HG03159 (cell line): ENCODE data around the gene CNTFR.
"Not testable (repeated sequence)": the region's sequence is repeated elsewhere in the genome, so short reads cannot be mapped to it uniquely, and the experiment has no call there.

ENCODE experiments used
- ATAC-seq: cut with Tn5 transposase; IDR thresholded peaks from one replicate; pipeline ENCODE4 v1.9.1; 2021; ENCODE audit warnings: mild to moderate bottlenecking, moderate library complexity; ENCODE audit not compliant: unreplicated experiment

Gene CNTFR

DNA sequence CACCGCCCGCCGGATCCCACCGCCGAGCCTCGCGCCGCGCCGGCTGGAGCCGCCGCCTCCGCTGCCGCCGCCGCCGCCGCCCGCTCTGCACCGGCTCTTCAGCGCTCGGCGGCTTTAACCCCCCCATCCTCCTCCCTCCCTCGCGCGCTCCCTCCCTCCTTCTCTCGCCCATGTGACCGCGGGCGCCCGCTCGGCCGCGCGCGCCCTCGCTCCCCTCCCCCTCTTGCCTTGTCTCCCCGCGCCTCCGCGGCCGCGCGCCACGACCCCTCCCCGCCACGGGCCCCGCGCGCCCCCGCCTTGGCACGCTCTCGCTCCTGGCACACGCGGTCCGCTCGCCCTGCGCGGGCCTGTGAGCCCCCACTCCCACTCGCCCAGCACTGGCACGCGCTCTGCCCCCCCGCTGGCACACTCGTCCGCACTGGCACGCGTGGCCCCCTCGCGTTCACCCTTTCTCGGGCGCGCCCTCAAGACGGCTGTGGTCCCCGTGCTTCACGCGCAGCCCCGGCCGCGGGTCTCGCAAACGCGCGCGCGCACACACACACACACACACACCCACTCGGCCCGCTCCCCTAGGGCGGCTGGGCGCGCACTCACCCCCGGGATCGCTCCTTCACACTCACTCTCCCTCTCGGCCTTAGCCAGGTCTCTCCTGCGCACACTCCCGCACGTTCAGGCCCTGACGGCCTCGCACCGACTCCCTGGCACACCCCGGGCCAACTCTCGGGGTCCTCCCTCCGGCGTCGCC lies at the start of gene CNTFR:
Gene CNTFR (minus strand): TSS at position 89 of the 745 bp plus-strand sequence. CDS start 20,743 bp downstream, outside the sequence.
- ATAC-seq, result no peak

DNA sequence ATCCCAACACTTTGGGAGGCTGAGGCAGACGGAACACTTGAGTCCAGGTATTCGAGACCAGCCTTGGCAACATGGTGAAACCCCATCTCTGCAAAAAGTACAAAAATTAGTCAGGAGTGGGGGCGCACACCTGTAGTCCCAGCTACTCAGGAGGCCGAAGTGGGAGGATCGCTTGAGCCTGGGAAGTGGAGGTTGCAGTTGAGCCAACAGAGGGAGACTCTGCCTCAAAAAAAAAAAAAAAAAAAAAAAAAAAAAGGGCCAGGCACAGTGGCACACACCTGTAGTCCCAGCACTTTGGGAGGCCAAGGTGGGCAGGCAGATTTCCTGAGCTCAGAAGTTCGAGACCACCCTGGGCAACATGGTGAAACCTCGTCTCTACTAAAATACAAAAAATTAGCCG lies 49.8 kb upstream of the CNTFR start:
- not testable (repeated sequence) for ATAC-seq

DNA sequence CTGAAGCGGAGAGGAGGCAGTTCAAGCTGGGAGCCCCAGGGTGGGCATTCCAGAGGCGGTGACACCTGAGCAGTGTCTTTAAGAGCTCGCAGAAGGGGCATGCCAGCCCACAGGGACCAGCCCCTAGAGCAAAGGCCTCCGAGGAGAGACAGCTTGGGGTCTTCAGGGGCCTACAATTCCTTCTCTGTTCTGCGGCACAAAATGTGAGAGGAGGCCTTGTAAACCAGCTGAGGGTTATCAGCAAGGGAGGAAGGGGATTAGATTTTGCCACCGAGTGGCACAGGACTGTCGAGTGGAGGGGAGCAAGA lies 48.6 kb upstream of the CNTFR start:
- ATAC-seq, result no peak

DNA sequence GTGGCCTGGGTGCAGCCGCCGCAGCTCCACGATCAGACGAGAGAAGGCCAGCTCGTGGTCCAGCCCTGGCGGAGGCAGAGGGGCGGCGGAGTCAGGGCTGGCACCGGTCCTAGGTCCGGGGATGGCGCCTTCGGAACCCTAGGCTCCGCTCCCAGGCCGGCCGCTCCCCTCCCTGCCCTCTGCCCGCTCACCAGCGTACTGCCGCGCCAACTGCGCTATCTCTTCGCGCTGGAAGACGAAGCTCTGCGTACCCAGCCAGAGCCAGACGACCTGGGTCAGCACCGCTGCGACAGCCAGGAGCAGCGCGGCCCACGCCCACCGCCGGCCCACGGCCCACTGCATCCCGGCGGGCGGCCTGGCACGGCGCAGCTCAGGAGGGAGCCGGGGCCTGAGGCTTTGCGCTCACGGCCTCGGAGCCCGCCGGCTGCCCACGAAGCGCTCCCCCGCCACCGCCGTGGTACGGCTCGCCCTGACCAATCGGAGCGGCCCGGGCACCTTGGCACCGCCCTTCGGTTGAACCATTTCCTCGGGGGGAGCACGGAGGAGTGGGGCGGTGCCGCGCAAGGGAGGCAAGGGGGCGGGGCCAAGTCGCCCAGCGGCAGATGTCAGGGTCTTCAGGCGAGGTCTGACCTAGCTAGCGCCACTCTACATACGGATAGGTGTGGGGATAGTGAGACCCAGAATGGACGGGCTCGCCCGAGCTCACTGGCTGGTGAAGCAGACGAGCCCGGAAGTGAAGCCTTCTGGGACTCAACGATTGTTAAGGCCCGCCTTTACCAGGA lies 48.0 kb upstream of the CNTFR start, which contains the start of gene SIGMAR1:
Gene SIGMAR1 (minus strand): TSS at position 432 of the 782 bp plus-strand sequence. CDS start 90 bp downstream, at position 342.
- ATAC-seq, result peak; percentile 75

- no peak for ATAC-seq
Measured at GRCh38 chr9:34636791-34637355, 47.3 kb upstream of the CNTFR start.

DNA sequence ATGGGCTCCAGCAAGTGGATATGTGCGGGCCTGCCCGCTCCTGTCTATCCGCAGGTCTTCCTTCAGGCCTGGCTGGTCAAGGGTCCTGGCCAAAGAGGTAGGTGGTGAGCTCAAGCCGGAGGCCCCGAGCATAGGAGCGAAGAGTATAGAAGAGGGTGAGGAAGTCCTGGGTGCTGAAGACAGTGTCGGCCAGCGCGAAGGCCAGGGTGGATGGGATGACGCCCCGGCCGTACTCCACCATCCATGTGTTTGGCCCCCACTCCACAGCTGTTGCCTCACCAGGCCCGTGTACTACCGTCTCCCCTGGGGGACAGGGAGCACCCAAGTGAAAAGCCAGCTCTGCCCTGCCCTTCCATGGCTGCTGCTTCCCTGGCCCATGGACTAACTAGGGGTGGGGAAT lies 46.0 kb upstream of the CNTFR start:
- ATAC-seq, result no peak

GRCh38 chr9:34634551-34635248 lies 45.2 kb upstream of the CNTFR start:
- no peak for ATAC-seq

DNA sequence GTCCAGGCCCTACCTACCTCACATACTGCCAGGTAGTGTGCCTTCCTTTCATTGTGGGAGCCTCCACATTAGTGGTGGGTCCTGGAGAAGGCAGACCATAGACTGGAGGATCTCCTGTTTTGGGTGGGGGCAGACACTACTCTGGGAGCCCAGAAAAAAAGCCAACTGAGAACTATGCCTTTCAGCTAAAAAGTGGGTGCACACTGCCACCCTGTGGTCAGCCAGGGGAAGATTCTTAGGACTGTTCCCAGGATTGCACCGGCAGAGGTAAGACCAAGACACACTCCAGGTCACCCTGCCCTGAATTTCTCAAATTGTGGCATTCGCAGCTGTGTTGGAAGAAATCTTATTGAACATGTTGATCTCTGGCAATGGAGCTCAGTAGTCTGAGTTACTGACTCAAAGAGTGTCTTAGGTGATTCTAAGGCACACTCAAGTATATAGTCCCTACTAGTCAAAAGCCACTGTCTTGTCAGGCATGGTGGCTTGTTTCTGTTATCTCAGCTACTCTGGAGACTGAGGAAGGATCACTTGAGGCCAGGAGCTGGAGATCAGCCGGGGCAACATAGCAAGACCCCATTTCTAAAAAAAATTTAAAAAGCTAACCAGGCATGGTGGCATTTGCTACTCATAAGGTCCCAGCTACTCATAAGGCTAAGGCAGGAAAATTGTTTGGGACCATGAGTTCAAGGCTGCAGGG lies 44.5 kb upstream of the CNTFR start:
- ATAC-seq, result no peak

DNA sequence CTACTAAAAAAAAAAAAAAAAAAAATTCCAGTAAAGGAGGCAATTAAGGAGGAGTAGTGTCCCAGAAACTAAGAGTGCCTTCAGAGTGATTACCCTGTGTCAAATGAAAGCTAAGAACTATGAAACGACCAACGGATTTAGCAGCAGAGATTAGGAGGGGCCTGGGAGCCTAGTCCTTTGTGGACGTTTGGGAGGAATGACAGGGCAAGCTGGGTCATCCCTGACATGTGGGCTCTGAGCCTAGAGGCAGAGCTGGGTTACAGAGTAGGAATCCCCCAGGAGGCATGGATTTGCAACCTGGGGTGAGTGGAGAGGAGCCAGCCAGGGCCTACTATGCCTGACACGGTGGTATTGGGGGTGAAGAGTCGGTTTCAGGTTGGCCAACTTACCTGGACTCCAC lies 43.6 kb upstream of the CNTFR start:
- no peak for ATAC-seq

DNA sequence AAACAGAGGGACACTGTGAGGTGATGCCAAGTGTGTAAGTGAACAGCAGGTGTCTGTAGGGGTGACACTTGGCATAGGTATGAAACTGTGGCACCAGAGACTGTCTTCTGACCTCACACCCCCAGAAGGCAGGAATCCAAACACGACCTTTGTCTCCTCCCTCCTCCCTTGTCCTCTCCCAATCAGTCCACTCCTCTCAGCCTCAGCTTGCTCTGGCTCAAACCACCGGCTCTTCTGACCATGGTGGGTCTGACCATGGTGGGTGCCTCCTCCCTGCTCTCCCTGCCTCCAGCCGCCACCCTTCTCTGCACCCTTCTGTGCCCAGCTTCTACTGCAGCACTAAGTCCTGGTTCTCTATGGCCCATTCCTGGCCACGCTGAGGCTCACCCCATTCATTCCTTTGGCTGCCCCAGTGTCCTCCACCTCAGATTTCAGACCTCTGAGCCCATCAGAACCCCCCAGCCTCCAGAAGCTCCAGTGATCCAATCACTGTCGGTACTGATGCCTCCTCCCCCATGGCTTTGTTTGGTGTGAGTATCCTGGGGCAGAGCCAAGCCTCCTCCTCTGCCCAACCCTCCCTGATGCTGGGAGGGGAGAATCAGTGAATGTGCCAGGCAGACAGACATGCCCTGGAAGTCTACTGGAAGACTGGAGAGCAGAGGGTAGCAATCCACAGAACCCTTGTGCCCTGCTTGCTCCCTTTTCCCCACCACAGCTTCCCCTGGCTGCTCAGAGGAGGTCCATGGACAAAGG lies 41.1 kb upstream of the CNTFR start:
- ATAC-seq, result no peak

DNA sequence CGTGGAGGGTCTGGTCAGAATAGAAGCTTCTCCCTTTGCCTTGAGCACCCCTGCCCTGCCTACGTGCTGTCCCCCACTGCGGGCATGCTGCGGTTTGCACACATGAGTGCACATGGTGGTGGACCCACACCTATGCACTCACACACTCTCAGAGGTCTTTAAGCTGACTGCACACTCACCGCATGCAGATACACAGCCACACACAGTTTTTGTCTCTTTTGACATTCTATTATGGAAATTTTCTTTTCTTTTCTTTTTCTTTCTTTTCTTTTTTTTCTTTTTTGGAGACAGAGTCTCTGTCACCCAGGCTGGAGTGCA lies 39.9 kb upstream of the CNTFR start:
- ATAC-seq, result no peak

DNA sequence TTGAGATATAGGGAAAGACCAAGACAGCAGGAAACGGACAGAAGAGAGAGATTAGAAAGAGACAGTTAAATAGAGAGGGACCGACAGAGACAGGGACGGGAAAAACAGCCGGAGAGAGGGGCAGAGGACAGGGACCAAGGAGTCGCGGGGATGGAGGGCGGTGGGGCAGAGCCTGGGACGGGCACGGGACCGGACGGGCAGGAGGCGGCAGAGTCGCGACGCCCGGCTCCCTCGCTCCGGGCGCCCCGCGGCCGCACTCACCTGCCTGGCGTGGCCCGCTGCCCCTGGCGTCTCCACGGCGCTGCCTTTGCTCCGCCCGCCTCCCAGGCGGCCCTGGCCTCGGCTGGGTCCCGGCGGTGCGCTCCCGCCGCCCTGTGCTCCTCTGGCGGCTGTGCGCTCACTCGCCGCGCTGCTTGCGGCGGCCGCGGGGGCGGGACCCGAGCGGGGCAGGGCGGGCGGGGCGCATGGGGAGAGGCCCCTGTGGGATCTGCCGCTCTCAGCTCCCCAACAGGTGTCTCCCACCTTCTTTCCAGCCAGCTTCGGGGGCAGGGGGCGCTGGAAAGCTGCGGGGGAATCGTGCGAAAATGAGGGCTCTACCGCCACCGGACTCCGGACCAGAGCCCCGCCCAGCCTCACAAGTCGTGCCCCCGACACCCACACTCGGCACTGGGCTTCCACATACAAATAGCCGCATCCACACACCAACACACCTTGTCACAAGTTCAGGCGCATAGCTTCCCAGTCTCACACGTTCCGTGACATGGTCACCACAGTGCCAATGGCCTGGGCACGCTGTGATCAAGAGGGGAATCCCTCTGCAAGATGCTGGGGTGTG lies 39.3 kb upstream of the CNTFR start, which contains the start of gene ARID3C:
Gene ARID3C (minus strand): TSS at position 411 of the 835 bp plus-strand sequence. CDS start 1,052 bp downstream, outside the sequence.
- no peak for ATAC-seq

GRCh38 chr9:34627716-34628655 lies 38.5 kb upstream of the CNTFR start:
- no peak for ATAC-seq

- no peak for ATAC-seq
Measured at GRCh38 chr9:34625186-34625486, 35.6 kb upstream of the CNTFR start.

DNA sequence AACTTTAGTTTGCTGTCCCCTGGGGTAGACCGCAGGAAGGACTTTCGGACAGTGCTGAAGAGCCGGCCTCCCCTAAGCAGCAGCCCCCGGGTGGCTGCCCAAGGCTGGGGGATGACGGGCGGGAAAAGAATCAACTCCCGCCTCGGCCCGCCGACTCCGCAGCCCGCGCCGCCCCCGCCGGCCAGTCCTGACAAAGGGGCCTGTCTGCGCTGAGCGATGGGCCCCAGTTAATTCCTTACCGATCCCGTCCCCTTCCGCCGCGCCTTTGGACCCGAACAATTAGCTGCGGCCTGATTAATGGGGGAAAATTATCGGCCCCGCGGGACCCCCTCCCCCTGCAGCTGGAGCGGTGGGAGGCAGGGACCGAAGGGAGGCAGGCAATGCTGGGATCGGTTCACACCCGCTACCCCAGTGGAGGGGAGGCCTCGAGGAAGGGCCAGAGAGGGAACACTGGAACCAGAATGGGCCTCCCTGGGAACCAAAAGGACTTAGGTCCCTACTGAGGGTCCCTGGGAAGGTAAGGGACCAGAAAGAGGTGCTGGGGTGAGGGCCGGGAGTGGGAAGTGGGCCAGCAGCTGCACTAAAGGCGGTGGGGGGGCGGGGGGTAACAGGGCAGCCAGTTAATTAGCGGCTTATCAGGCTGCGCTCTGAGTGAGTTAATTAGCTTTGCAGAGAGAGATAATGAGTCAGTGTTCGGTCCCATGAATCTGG lies 35.1 kb upstream of the CNTFR start:
- no peak for ATAC-seq

DNA sequence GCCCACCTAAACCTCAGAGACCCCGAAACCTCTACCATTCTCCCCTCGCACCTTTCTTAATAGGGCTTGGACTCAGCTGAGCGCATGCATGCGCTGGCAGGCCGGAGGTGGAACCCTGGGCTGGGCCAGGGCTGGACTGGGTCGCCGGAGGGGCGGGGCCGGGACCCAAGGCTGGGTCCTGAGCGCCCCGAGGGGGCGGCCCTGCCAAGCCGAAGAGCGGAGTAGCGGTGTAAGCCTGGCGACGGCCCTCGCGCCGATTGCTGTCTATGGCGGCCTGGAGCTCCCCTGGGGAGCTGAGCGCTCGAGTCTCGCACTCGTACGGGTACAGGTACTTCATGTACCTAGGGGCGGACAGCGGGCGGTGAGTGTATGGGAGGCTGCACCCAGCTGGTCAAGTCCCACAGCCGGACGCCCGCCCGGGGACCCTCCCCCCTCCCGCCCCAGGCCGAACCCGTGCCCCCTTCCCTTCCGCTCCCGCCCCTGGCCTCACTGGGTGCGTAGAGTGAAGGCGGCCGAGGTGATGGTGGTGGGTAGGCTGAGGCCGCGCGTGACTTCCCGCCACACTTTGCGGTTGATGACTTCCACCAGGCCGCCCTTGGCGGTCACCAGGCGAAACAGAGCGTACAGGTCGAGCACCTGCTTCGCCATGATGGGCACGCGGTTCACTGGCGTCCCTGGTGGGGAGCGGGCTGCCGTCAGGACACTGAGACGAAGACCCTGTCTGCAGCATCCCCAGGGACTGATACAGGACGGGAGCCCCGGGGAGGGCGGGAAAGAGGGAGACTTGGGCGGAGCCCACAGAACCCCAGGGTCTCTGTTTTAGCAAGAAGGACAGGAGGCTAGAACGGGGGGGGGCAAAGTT lies 34.1 kb upstream of the CNTFR start:
- ATAC-seq, result no peak
